K562 (cell line): ENCODE data around the gene NUDT1. TPM values are rescaled to one million over a fixed set of nuclear protein-coding genes. Genes with fewer than 3 reads are reported as not detected.

Experiments
- CXXC5 ChIP-seq: fragments of 250-450 bp; sonication (Bioruptor Pico); IDR thresholded peaks from 2 replicates; pipeline ENCODE4 v1.8.0; 2022; ENCODE audit warnings: inconsistent platforms, mild to moderate bottlenecking, moderate library complexity
- NKRF ChIP-seq: fragments of 450-650 bp; IDR thresholded peaks from 2 replicates; pipeline ENCODE4 v1.6.1; 2016; ENCODE audit warnings: borderline replicate concordance
- TEAD4 ChIP-seq, 2 experiments: sonication (generic) in 1 of 2; formaldehyde crosslinking in 1 of 2; IDR thresholded peaks; 2 replicates each; pipeline versions ENCODE4 v1.6.1 to v1.8.0; 2012 to 2022; ENCODE audit warnings: borderline replicate concordance in 1 of 2, inconsistent platforms in 1 of 2, low read length in 1 of 2, mild to moderate bottlenecking in 1 of 2, missing genetic modification reagents in 1 of 2
- ZNF354B ChIP-seq: fragments of 250-450 bp; sonication (Bioruptor Pico); IDR thresholded peaks from 2 replicates; pipeline ENCODE4 v1.4.0; 2020
- polyA plus RNA-seq, 8 experiments: library from polyadenylated mRNA; depleted of rRNA in 4 of 8; stranded (reverse) in 5 of 8; unstranded in 3 of 8; fragments of >200 nt; fragmentation: Nextera tagmentation in 2 of 8; fragmentation: Illumina TruSeq in 1 of 8; extraction: Ambion mirVana in 2 of 8; extraction: Trizol in 1 of 8; gene quantifications; 2 replicates each; pipeline versions ENCODE4 v1.2.1 to v1.2.3, GENCODE V29; 2011 to 2014; ENCODE audit warnings: inconsistent platforms in 1 of 8, missing spikeins in 1 of 8
- total RNA-seq, 7 experiments: library from RNA; depleted of rRNA in 6 of 7; stranded (reverse); fragments of >200 nt in 6 of 7; fragmentation: Illumina TruSeq in 2 of 7; extraction: Trizol in 2 of 7; gene quantifications; 2 replicates each; pipeline versions ENCODE4 v1.2.1 to v1.2.3, GENCODE V29; 2011 to 2021; ENCODE audit warnings: low replicate concordance in 1 of 7
- TF ChIP-seq, protein P1 (sequence below), 2 experiments: fragments of 450-650 bp; formaldehyde crosslinking in 1 of 2; IDR thresholded peaks; 2 replicates each; pipeline versions ENCODE4 v1.4.0 to v1.6.1; 2014 to 2020; ENCODE audit warnings: mild to moderate bottlenecking in 2 of 2, borderline replicate concordance in 1 of 2, low read depth in 1 of 2
- TF ChIP-seq, protein P2 (sequence below): conservative IDR thresholded peaks from 2 replicates; pipeline ENCODE4 v1.6.1; 2011; ENCODE audit warnings: low read depth, mild to moderate bottlenecking, low read length; ENCODE audit not compliant: control insufficient read depth
- TF ChIP-seq, protein P3 (sequence below), 2 experiments: fragments of 150-350 bp in 1 of 2; IDR thresholded peaks; 2 replicates each; pipeline ENCODE4 v1.6.1; 2012 to 2016; ENCODE audit warnings: low read depth in 2 of 2, low read length in 2 of 2, mild to moderate bottlenecking in 1 of 2, moderate library complexity in 1 of 2

The NUDT1 gene
- total and polyA plus RNA-seq, 9 of the 15 experiments (the other 6 are each of a cell fraction or from before 2014, with no cell fraction given), result 5.3 to 73.3 (median 29.6) TPM

DNA sequence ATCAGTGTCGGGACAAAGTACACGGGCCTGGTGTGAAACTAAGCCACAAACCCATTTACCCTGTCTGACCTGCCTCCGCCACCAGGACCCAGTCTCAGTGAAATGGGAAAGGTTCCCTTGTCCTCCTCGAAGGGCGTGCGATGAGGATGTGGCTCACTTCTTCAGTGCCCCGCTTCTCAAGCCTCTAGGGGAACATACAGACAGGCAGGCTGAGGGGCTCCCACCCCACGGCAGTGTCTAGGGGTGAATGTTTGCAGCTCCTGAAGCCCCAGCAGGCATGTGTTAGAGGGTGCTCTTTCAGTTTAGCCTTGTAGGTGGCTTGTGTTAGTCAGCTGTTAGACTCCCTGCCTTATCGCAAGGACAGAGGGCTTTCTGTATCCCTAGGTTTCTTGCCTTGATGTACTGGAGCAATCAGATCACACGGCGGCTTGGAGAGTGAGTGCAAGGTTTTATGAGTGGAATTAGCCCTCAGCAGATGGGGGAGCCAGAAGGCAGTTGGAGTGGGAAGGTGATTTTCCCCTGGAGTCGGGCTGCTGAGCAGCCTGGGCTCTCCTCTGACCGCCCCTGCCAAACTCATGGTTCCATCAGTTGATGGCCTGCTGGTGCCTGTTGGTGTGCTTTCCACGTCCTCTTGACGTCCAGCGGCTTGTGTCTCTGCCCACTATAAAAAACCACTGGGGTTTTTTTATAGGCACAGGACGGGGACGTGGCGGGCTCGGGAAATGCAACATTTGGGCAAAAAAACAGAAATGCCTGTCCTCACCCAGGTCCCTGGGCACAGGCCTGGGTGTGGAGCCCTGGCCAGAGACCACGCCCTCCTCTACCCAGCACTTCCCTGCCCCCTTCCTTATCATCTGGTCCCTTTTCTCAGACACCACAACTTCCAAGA lies 759 bp downstream of the NUDT1 start (continued):
- TF ChIP-seq, protein P1, sequence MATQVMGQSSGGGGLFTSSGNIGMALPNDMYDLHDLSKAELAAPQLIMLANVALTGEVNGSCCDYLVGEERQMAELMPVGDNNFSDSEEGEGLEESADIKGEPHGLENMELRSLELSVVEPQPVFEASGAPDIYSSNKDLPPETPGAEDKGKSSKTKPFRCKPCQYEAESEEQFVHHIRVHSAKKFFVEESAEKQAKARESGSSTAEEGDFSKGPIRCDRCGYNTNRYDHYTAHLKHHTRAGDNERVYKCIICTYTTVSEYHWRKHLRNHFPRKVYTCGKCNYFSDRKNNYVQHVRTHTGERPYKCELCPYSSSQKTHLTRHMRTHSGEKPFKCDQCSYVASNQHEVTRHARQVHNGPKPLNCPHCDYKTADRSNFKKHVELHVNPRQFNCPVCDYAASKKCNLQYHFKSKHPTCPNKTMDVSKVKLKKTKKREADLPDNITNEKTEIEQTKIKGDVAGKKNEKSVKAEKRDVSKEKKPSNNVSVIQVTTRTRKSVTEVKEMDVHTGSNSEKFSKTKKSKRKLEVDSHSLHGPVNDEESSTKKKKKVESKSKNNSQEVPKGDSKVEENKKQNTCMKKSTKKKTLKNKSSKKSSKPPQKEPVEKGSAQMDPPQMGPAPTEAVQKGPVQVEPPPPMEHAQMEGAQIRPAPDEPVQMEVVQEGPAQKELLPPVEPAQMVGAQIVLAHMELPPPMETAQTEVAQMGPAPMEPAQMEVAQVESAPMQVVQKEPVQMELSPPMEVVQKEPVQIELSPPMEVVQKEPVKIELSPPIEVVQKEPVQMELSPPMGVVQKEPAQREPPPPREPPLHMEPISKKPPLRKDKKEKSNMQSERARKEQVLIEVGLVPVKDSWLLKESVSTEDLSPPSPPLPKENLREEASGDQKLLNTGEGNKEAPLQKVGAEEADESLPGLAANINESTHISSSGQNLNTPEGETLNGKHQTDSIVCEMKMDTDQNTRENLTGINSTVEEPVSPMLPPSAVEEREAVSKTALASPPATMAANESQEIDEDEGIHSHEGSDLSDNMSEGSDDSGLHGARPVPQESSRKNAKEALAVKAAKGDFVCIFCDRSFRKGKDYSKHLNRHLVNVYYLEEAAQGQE (IDR thresholded peaks at IDR 0.05; ENCODE audit: borderline replicate concordance), result no peak
- TF ChIP-seq, protein P1 (CRISPR knock-in tag; IDR thresholded peaks at IDR 0.05; ENCODE audit: low read depth), result no peak
- TF ChIP-seq, protein P2, sequence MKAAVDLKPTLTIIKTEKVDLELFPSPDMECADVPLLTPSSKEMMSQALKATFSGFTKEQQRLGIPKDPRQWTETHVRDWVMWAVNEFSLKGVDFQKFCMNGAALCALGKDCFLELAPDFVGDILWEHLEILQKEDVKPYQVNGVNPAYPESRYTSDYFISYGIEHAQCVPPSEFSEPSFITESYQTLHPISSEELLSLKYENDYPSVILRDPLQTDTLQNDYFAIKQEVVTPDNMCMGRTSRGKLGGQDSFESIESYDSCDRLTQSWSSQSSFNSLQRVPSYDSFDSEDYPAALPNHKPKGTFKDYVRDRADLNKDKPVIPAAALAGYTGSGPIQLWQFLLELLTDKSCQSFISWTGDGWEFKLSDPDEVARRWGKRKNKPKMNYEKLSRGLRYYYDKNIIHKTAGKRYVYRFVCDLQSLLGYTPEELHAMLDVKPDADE, result 0 out of 2 replicates have a peak, but pooled peaks have one; percentile 45
- TF ChIP-seq ZNF354B (CRISPR knock-in tag) (no peak), NKRF (peak; percentile 6; the same call in 1 of the 2 replicates), CXXC5 (CRISPR knock-in tag) (0 out of 2 replicates have a peak, but pooled peaks have one; percentile 13), TEAD4 (IDR thresholded peaks at IDR 0.05; ENCODE audit: low read length) (peak; percentile 15; the same call in 1 of the 2 replicates), TEAD4 (CRISPR knock-in tag; IDR thresholded peaks at IDR 0.05; ENCODE audit: borderline replicate concordance) (no peak)
- TF ChIP-seq, protein P3, sequence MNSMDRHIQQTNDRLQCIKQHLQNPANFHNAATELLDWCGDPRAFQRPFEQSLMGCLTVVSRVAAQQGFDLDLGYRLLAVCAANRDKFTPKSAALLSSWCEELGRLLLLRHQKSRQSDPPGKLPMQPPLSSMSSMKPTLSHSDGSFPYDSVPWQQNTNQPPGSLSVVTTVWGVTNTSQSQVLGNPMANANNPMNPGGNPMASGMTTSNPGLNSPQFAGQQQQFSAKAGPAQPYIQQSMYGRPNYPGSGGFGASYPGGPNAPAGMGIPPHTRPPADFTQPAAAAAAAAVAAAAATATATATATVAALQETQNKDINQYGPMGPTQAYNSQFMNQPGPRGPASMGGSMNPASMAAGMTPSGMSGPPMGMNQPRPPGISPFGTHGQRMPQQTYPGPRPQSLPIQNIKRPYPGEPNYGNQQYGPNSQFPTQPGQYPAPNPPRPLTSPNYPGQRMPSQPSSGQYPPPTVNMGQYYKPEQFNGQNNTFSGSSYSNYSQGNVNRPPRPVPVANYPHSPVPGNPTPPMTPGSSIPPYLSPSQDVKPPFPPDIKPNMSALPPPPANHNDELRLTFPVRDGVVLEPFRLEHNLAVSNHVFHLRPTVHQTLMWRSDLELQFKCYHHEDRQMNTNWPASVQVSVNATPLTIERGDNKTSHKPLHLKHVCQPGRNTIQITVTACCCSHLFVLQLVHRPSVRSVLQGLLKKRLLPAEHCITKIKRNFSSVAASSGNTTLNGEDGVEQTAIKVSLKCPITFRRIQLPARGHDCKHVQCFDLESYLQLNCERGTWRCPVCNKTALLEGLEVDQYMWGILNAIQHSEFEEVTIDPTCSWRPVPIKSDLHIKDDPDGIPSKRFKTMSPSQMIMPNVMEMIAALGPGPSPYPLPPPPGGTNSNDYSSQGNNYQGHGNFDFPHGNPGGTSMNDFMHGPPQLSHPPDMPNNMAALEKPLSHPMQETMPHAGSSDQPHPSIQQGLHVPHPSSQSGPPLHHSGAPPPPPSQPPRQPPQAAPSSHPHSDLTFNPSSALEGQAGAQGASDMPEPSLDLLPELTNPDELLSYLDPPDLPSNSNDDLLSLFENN (IDR thresholded peaks at IDR 0.05; ENCODE audit: low read depth in 2 of 2, low read length in 2 of 2), result no peak
